Measurements from ENCODE around the gene WDFY1.

WDFY1 gene

DNA sequence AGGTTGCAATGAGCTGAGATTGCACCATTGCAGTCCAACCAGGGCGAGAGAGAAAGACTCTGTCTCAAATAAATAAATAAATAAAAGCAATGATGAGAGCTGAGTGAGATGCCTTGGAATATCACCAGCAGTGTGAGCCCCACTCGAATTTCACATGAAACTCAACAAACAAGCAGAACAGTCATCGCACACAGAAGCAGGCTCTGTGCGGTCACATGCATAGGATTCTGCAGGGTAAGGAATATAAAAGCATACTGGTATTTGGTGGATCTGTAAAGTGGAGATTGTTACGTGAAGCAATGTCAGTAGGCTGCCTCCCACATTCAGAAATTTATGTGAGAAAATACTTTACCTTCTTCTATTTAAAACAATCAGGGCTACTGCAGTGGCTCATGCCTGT is 89.7 kb downstream of the WDFY1 start:
- no peak for DNase-seq

DNA sequence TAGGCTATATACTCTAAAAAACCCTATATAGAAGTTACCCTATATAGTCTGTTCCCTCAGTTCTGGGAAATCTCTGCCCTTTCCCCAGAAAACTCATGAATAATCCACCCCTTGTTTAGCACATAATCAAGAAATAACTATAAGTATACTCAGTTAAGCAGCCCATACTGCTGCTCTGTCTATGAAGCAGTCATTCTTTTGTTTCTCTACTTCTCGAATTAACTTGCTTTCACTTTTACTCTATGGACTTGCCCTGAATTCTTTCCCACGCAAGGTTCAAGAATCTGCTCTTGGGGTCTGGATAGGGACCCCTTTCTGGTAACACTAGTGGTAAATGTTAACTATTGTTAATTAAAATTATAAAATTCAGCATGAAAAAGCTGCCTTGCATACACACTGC is 90.4 kb downstream of the WDFY1 start:
- no peak for DNase-seq

GRCh38 chr2:223853425-223853837 is 91.7 kb downstream of the WDFY1 start:
- DNase-seq: no peak

- no peak for DNase-seq
Observed at GRCh38 chr2:223852281-223852795, 92.8 kb downstream of the WDFY1 start.

- no peak for DNase-seq
Observed at GRCh38 chr2:223847410-223847809, 97.7 kb downstream of the WDFY1 start.

GRCh38 chr2:223846515-223846914 is 98.6 kb downstream of the WDFY1 start:
- peak; percentile 90 for DNase-seq

GRCh38 chr2:223841436-223842190 is 103.5 kb downstream of the WDFY1 start:
- no peak for DNase-seq

- peak; percentile 65 for DNase-seq
Observed at GRCh38 chr2:223837287-223838061, 107.7 kb downstream of the WDFY1 start, which contains the start of gene AP1S3. Gene AP1S3, minus strand, starts transcription at chr2:223837582. Its CDS starts 132 bp downstream, at chr2:223837450.

DNA sequence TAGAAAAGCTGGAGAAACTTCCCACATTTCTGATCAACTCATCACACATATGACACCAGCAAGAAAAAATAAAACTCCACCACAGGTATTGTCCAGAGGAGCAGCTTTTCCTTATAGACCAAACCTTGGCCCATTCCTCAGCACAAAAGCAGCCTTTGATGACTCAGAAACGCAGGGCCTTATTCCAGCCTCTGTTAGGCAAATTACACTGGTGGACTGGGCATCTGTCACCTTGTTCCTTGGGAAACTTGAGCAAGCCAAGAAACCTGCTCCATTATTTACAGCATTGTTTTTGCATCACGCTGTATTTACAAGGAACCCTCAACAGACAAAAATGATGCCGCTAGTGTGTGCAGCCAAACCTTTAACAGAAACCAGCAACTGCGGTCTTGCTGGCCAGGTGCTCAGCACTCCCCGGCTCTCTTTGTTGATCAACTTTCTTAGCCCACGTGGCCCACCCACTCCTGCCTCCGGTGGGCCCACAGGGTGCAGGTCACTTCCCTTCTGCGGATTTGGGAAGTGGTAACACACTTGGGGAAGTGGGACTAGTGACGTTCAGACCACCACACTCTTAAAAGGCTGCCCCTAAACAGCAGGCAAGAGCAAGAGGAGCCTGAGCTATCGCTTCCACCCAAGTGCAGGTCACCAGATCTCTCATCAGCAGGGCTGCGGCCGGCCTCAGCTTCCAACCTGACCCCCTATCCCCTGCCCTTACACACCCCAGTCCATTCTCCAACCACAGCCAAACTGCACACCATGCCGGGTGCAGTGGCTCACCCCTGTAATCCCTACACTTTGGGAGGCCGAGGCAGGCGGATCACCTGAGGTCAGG is 109.2 kb downstream of the WDFY1 start:
- DNase-seq: no peak

GRCh38 chr2:223834431-223834830 is 110.7 kb downstream of the WDFY1 start:
- DNase-seq: no peak

DNA sequence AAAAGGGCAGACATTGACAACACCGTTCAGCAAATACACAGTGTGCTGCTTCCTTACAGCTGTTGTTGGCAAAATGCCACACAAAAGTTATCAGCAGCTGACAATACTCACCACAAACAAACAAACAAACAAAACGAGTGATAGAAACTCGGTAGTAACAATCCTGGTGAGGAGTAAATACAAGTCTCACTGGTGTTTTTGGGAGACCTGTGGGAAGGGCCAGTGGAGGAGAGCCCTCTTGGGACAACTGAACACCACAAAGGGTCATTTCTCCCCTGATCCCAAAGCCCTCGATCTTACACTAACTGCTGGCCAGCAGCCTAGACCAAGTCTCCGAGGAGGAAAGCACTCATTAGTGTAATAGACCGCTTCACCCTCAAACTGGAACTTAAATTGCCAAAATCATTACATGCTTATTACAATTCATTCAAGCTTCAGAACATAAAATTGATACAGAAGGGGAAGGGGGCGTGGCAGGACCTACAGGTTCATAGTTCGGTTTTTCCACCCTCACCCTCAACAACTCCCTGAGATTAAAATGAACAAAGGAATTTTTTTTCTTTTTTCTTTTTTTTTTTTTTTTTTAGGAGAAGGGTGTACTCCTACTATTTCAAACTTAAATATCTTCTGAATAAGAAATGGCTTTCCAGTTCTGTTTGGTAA is 112.8 kb downstream of the WDFY1 start:
- no peak for DNase-seq

- no peak for DNase-seq
Observed at GRCh38 chr2:223829128-223829527, 116.0 kb downstream of the WDFY1 start.

DNA sequence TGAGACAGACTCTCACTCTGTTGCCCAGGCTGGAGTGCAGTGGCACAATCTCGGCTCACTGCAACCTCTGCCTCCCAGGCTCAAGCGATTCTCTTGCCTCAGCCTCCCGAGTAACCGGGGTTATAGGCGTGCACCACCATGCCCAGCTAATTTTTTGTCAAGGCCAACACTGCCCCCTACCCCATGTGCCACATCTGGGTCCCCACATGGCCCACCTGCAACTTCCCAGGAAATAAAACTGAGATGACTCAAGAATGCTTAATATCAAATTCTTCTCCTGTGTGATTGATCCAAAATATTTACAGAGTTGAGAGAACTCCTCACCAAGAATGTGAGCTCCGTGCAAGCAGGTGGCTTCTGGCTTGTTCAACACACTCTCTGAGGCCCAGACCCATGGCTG is 116.8 kb downstream of the WDFY1 start:
- no peak for DNase-seq

DNA sequence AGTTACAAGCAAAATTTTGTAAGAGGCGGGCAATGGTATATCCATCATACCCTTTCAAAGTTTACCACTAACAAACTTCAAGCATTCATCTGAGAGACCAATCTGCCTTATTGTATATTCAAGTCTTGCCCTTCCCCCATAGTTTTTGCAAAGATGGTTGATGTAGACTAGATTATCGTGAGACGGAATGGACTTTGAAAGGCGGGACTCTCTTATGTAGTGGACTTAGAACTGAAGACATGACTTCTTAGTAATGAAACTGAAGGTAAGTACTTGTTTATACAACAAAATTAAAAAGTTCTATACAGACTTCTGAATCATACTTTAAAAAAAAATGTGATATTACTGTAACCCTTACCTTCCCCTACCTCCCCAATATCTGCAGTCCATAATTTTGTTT is 118.1 kb downstream of the WDFY1 start:
- DNase-seq: no peak
